HepG2 (cell line): Measurements from ENCODE around the gene CRABP1. TPM values are rescaled to one million over a fixed set of nuclear protein-coding genes. Genes with fewer than 3 reads are reported as not detected.

Experiments used
- ATAC-seq: fragments of 200-7000 bp; cut with Tn5 transposase; 3 replicates; pipeline ENCODE4 v1.9.1; 2020; ENCODE audit warnings: mild to moderate bottlenecking, moderate library complexity
- BruUV-seq: library from RNA; stranded (reverse); fragments of 400-500 nt; replicated peaks from 2 replicates; lab custom pipeline; 2021; lab: Mats Ljungman, UMichigan
- CTCF ChIA-PET: fragments of 300-600 bp; formaldehyde crosslinking; extraction: SDS; loops from one replicate; lab custom pipeline; 2021; ENCODE audit warnings: low total read pairs, inconsistent platforms, low intra/inter-chr PET ratio; lab: Yijun Ruan, JAX
- POLR2A ChIA-PET: fragments of 350-600 bp; sonication (Branson Sonifier 250); formaldehyde crosslinking; loops from one replicate; lab custom pipeline; 2020; ENCODE audit warnings: antibody characterized with exemption, inconsistent platforms; lab: Yijun Ruan, JAX
- DNase-seq: peaks from one replicate; pipeline ENCODE4 v3.0.0-alpha.2; 2015; ENCODE audit warnings: low spot score
- FAIRE-seq: peaks from 3 replicates; lab custom pipeline; 2011; peaks lifted over from hg19 to GRCh38; lab: Jason Lieb, UNC
- H2AFZ ChIP-seq: one replicate; pipeline ENCODE4 v1.6.1; 2011; ENCODE audit warnings: low read length, inconsistent platforms
- H3K27ac ChIP-seq: fragments of 300-600 bp; 3 replicates; pipeline ENCODE4 v1.8.0; 2011; ENCODE audit warnings: mixed run types, mild to moderate bottlenecking, mixed read lengths, low read length, inconsistent platforms; ENCODE audit not compliant: insufficient read depth; ENCODE audit errors: extremely low read length
- H3K27me3 ChIP-seq, 2 experiments: fragments of 200-600 bp in 1 of 2; 2 replicates in 1 of 2; 3 replicates in 1 of 2; pipeline versions ENCODE4 v1.6.0 to v1.8.0; 2011; ENCODE audit warnings: low read length in 2 of 2, mild to moderate bottlenecking in 2 of 2, moderate library complexity in 2 of 2, inconsistent platforms in 1 of 2; ENCODE audit not compliant: insufficient read depth in 2 of 2, control insufficient read depth in 1 of 2
- H3K36me3 ChIP-seq, 2 experiments: fragments of 200-600 bp in 1 of 2; replicated peaks in 1 of 2; 2 replicates in 1 of 2; 3 replicates in 1 of 2; pipeline versions ENCODE4 v1.5.1 to v1.8.0; 2011; ENCODE audit warnings: low read length in 2 of 2, inconsistent platforms in 1 of 2; ENCODE audit not compliant: insufficient read depth in 2 of 2, control insufficient read depth in 1 of 2
- H3K4me1 ChIP-seq: 2 replicates; pipeline ENCODE4 v1.5.1; 2012; ENCODE audit warnings: low read length, inconsistent platforms; ENCODE audit not compliant: insufficient read depth
- H3K4me2 ChIP-seq: 2 replicates; pipeline ENCODE4 v1.6.0; 2011; ENCODE audit warnings: low read depth, low read length, inconsistent platforms
- H3K4me3 ChIP-seq, 3 experiments: fragments of 200-600 bp in 1 of 3; sonication (generic), shearing (Covaris generic) in 1 of 3; replicated peaks in 1 of 3; 2 replicates each; pipeline ENCODE4 v1.5.1; 2011 to 2016; ENCODE audit warnings: low read length in 3 of 3, inconsistent platforms in 2 of 3, low read depth in 2 of 3, mild to moderate bottlenecking in 2 of 3, control low read depth in 1 of 3, mixed read lengths in 1 of 3; ENCODE audit not compliant: insufficient read depth in 1 of 3
- H3K79me2 ChIP-seq: one replicate; pipeline ENCODE4 v1.6.1; 2011; ENCODE audit warnings: low read length, inconsistent platforms; ENCODE audit not compliant: insufficient read depth
- H3K9ac ChIP-seq: 2 replicates; pipeline ENCODE4 v1.6.0; 2011; ENCODE audit warnings: mild to moderate bottlenecking, low read depth, low read length, inconsistent platforms; ENCODE audit not compliant: insufficient read depth
- H3K9me3 ChIP-seq: 2 replicates; pipeline ENCODE4 v1.5.1; 2012; ENCODE audit warnings: mild to moderate bottlenecking, low read length
- H4K20me1 ChIP-seq: 2 replicates; pipeline ENCODE4 v1.6.0; 2011; ENCODE audit warnings: inconsistent platforms, mild to moderate bottlenecking, low read length, moderate library complexity; ENCODE audit not compliant: insufficient read depth
- AGO1 ChIP-seq: fragments of 200-400 bp; formaldehyde crosslinking; IDR thresholded peaks from 2 replicates; pipeline ENCODE4 v1.6.1; 2017; ENCODE audit warnings: mild to moderate bottlenecking, low read depth, low read length, moderate library complexity; ENCODE audit not compliant: poor library complexity, severe bottlenecking
- AKAP8 ChIP-seq: sonication (generic); formaldehyde crosslinking; IDR thresholded peaks from 2 replicates; pipeline ENCODE4 v1.5.1; 2020; ENCODE audit warnings: mild to moderate bottlenecking, missing genetic modification reagents
- ATF7 ChIP-seq, 2 experiments: fragments of 450-650 bp in 1 of 2; sonication (generic) in 1 of 2; formaldehyde crosslinking in 1 of 2; IDR thresholded peaks; 2 replicates each; pipeline versions ENCODE4 v1.4.0 to v1.6.1; 2016 to 2020; ENCODE audit warnings: antibody characterized with exemption in 1 of 2, mild to moderate bottlenecking in 1 of 2, missing genetic modification reagents in 1 of 2
- CREB1 ChIP-seq, 2 experiments: fragments of 450-650 bp in 1 of 2; IDR thresholded peaks; 2 replicates each; pipeline ENCODE4 v1.6.1; 2016 to 2017; ENCODE audit warnings: control low read depth in 1 of 2, mild to moderate bottlenecking in 1 of 2, missing compliant biosample characterization in 1 of 2, missing genetic modification characterization in 1 of 2
- GATA4 ChIP-seq: sonication (generic); IDR thresholded peaks from 2 replicates; pipeline ENCODE4 v1.6.1; 2016; ENCODE audit warnings: antibody characterized with exemption, low read depth, borderline replicate concordance
- MED13 ChIP-seq: sonication (generic); formaldehyde crosslinking; IDR thresholded peaks from 2 replicates; pipeline ENCODE4 v1.5.0; 2020; ENCODE audit warnings: missing genetic modification reagents
- PCBP2 ChIP-seq: fragments of 200-400 bp; formaldehyde crosslinking; optimal IDR thresholded peaks from 2 replicates; pipeline ENCODE3; 2018; ENCODE audit warnings: low read length, low read depth; ENCODE audit not compliant: poor library complexity, severe bottlenecking
- ZNF253 ChIP-seq: sonication (generic); formaldehyde crosslinking; IDR thresholded peaks from 2 replicates; pipeline ENCODE4 v1.8.0; 2022; ENCODE audit warnings: mild to moderate bottlenecking, missing genetic modification reagents, borderline replicate concordance
- ZNF337 ChIP-seq: sonication (generic); formaldehyde crosslinking; IDR thresholded peaks from 2 replicates; pipeline ENCODE4 v1.5.1; 2020; ENCODE audit warnings: missing genetic modification reagents, low read depth, mild to moderate bottlenecking, borderline replicate concordance
- ZNF468 ChIP-seq: sonication (generic); formaldehyde crosslinking; IDR thresholded peaks from 2 replicates; pipeline ENCODE4 v1.8.0; 2022; ENCODE audit warnings: mild to moderate bottlenecking, moderate library complexity, missing genetic modification reagents
- WGBS: methylation state at CpG from one replicate; pipeline ENCODE4 v1.1.6; 2017; ENCODE audit warnings: low lambda C conversion rate; 5-methylcytosine and 5-hydroxymethylcytosine counted together
- in situ Hi-C: cut with HindIII; loops from 2 replicates; pipeline ENCODE4 v1.10.0; 2017; ENCODE audit warnings: low pct_unique_long_range_greater_than_20kb; ENCODE audit not compliant: extremely low pct_ligation_motif_present
- intact Hi-C: fragments of 100-400 bp; cut with micrococcal nuclease; formaldehyde crosslinking; loops from one replicate; pipeline ENCODE4 v1.10.0; 2022; ENCODE audit not compliant: unreplicated experiment
- polyA plus RNA-seq, 8 experiments: library from polyadenylated mRNA; depleted of rRNA in 3 of 8; stranded (reverse) in 7 of 8; unstranded in 1 of 8; fragments of >200 nt; fragmentation: Illumina TruSeq in 4 of 8; extraction: Trizol in 4 of 8; gene quantifications; 2 replicates each; pipeline versions ENCODE4 v1.2.1 to v1.2.3, GENCODE V29; 2011 to 2016; ENCODE audit warnings: low read depth in 4 of 8, missing spikeins in 1 of 8, mixed read lengths in 1 of 8; ENCODE audit not compliant: insufficient read depth in 1 of 8
- total RNA-seq, 5 experiments: library from RNA; depleted of rRNA; stranded (reverse); fragments of >200 nt; fragmentation: Illumina TruSeq; extraction: Trizol; gene quantifications; 2 replicates each; pipeline ENCODE4 v1.2.3, GENCODE V29; 2016; ENCODE audit warnings: low read depth in 1 of 5
- TF ChIP-seq, protein P1 (sequence below): sonication (generic); formaldehyde crosslinking; IDR thresholded peaks from 2 replicates; pipeline ENCODE4 v1.4.0; 2020; ENCODE audit warnings: missing genetic modification reagents

Gene CRABP1
- total and polyA plus RNA-seq, 2 of the 13 experiments (the other 11 are each of a cell fraction or from before 2014, with no cell fraction given) = not detected

DNA sequence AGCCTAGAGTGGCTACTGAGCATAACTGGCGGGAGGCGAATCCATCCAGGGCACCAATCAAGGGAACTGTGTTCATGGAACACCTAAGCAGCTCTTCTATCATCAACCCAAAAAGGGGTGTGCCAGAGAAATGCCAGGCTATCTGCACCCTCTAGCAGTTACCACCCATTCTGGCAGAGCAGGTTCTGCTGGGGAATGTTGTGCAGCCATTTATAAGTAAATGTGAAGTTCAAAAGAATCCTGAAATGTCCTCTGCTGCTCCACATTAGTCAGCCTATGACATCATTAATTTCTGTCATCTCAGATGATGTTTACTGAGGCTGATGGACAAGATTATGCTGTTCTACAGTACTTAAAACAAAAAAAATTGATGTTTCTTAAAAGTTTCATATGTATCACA lies 48.5 kb upstream of the CRABP1 start:
- BruUV-seq = no TSS peak
- in situ Hi-C loops = no loop called here
- peaks cover 10 to 56% of the 10 kb centered on the region in 2 experiments for H3K36me3 ChIP-seq
- peaks cover 8% of the 10 kb centered on the region for H3K4me1 ChIP-seq
- CTCF ChIA-PET = no interaction called here
- ATAC-seq (no peak), FAIRE-seq (no peak)
- intact Hi-C loops = no loop called here
- no peak overlapping the region for H3K27ac ChIP-seq
- peaks cover 4% of the 10 kb centered on the region for H3K79me2 ChIP-seq
- TF ChIP-seq MED13 (CRISPR knock-in tag) = no peak
- TF ChIP-seq AGO1 = no peak
- TF ChIP-seq AKAP8 (CRISPR knock-in tag) = no peak
- TF ChIP-seq ZNF253 (CRISPR knock-in tag) = no peak
- no peak for TF ChIP-seq ZNF468 (CRISPR knock-in tag)
- no peak for TF ChIP-seq PCBP2
- no peak for TF ChIP-seq GATA4
- TF ChIP-seq, protein P1, sequence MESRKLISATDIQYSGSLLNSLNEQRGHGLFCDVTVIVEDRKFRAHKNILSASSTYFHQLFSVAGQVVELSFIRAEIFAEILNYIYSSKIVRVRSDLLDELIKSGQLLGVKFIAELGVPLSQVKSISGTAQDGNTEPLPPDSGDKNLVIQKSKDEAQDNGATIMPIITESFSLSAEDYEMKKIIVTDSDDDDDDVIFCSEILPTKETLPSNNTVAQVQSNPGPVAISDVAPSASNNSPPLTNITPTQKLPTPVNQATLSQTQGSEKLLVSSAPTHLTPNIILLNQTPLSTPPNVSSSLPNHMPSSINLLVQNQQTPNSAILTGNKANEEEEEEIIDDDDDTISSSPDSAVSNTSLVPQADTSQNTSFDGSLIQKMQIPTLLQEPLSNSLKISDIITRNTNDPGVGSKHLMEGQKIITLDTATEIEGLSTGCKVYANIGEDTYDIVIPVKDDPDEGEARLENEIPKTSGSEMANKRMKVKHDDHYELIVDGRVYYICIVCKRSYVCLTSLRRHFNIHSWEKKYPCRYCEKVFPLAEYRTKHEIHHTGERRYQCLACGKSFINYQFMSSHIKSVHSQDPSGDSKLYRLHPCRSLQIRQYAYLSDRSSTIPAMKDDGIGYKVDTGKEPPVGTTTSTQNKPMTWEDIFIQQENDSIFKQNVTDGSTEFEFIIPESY (CRISPR knock-in tag) = no peak
- peak; percentile 67 for TF ChIP-seq ATF7 (IDR thresholded peaks at IDR 0.05)
- TF ChIP-seq ATF7 (CRISPR knock-in tag; IDR thresholded peaks at IDR 0.05) = no peak
- no peak for TF ChIP-seq ZNF337 (CRISPR knock-in tag)
- peak; percentile 56; the same call in 1 of the 2 replicates for TF ChIP-seq CREB1 (IDR thresholded peaks at IDR 0.05)
- no peak for TF ChIP-seq CREB1 (CRISPR knock-in tag; IDR thresholded peaks at IDR 0.05)
- TF ChIP-seq, all 625 proteins: peak for 2
- H3K4me2 ChIP-seq = no peak overlapping the region
- H3K4me3 ChIP-seq = no peak overlapping the region
- no peak overlapping the region for H3K9ac ChIP-seq
- H4K20me1 ChIP-seq = no peaks in the 10 kb centered on the region
- no peak overlapping the region for H2AFZ ChIP-seq
- POLR2A ChIA-PET = no interaction called here
- 100% methylated on average over 2 of the region's 2 CpGs for WGBS
- no peaks in the 10 kb centered on the region for H3K9me3 ChIP-seq
- no peaks in the 10 kb centered on the region for H3K27me3 ChIP-seq
- DNase-seq = no peak
